GM18873 (cell line): Measurements from ENCODE around the gene GARNL3.

Source experiments
- ATAC-seq: cut with Tn5 transposase; IDR thresholded peaks from one replicate; pipeline ENCODE4 v1.9.1; 2021; ENCODE audit warnings: mild to moderate bottlenecking, moderate library complexity, moderate number of reproducible peaks; ENCODE audit not compliant: unreplicated experiment, low FRiP score

GARNL3 gene

DNA sequence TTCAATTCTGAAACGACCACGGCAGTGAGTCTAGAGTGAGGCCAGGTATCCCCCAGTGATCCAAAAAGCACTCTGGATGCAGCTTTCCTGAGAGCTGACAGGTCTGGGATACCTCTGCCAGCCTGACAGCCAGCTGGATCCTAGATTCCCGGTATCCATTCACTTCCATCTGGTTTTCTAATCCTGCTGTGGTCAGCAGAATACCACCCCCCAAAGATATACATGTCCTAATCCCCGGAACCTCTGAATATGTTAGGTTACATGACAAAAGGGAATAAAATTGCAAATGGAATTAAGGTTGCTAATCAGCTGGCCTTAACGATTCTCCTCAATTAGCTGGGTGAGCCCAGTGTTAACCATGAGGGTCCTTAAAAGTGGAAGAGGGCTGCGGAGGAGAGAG, 158.2 kb downstream of the GARNL3 start:
- ATAC-seq = no peak

DNA sequence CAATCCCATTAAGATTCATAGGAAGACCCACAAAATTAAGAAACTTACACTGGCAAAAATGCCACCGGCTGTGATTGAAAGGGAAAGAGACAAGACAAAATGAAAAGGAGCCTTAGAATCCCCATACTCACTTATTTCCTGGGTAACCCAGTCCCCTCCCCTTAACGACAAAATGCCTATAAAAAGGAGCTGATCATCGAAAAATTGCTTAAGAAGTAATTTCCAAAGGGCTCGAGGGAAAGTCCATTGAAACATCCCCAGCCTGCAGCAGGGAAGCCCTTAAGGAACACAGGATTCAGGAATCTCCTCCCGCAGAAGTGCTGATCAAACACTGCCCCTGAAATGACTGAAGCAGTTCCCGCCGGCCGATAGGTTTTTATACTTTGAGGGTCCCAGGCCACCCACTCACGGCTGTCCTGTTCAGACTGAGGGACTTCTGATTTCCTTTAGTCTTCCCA, 158.9 kb downstream of the GARNL3 start:
- no peak for ATAC-seq

DNA sequence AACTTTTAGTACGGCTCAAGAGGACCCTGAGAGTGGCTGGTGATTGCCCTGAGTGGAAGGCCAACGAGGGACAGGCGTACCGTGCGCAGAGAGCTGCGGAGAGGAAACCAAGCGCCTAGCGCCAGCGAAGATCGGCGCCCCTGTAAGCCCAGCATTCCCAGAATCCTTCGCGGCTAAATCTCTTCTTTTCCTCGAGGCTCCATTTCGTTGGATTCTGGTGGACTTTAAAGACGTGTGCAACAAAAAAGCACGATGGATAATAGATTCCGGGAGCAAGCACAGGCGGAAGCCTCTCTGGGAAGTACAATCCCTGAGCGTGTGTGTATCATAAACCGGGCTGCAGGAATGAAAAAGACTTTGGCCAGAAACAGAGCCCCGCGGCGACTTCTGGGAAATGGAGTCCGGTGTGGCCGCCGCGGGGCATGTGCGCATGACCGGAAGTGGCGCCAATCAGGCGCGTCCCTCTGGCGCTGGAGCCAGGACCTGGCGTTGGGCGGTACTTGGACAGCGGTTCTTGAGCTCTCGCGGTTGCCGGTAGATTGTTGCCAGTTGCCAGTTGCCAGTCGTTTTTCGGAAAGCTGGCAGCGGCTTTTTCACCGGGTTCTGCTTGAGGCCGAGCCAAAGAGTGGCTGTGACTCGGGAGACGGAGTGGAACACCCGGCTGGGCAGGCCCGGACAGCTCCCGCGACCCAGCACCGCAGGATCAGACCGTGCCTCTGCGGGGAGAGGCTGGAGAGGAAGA, 159.5 kb downstream of the GARNL3 start, which contains the start of gene ZNF79:
Gene ZNF79, plus strand, starts transcription at position 449 of the 742 bp plus-strand sequence. CDS start 406 bp downstream, outside the sequence.
- peak; percentile 75 for ATAC-seq

DNA sequence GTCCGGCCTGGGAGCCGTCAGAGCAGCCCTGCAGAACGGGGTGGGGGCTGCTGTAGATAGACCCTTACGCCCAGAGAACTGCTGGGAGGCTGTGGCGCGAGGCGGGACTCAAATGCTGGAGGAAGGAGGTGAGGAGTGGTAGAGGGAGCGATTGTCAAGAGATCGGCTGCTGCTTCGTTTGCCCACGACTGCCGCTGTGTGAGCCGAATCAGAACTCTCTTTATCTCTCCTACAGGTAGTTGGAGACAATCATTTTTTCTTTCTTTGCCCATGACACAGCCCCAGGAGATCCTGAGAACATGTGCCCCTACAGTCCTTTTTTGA, 160.1 kb downstream of the GARNL3 start:
- no peak for ATAC-seq

DNA sequence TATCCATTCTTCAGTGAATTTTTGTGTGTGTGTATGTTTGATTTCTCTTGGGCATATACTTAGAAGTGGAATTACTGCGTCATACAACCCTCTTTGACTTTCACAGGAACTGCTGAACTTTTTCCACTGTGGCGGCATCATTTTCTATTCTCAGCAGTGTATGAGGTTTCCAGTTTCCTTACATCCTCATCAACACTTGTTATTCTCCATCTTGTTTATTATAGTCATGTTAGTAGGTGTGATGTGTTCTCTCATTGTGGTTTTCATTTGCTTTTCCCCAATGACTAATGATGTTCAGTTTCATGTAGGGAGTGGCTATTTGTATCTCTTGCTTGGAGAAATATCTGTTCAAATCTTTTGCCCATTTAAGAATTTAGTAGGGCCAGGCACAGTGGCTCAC, 162.2 kb downstream of the GARNL3 start:
- ATAC-seq = no peak

DNA sequence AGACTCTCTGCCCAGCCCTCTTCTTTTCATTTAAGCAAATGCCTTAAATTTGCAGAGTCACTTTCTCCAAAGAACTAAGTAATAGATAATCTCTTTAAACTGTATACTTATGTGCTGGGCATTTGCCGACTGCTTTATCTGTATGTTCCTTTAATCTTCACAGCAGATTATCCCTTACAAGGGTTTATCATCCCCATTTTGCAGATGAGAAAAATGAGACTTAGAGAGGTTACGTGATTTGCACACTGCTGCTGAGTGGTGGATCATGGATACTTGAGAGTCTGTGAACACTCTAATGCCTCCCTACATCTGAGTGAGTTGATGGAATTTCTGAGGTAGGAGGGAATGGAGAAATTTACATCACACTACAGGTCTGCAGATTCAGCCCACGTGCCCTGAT, 163.8 kb downstream of the GARNL3 start:
- no peak for ATAC-seq

DNA sequence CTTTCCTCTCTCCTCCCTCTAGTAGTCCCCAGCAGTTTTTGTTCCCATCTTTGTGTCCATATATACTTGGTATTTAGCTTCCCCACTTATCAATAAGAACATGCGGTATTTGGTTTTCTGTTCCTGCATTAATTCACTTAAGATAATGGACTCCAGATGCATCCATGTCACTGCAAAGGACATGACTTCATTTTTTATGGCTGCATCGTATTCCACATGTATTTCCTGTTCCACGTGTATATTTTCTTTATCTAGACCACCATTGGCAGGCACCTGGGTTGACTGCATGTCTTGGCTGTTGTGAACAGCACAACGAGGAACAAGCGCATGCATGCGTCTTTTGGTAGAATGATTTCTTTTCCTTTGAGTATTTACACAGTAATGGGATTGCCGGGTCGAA, 165.8 kb downstream of the GARNL3 start:
- ATAC-seq = no peak

DNA sequence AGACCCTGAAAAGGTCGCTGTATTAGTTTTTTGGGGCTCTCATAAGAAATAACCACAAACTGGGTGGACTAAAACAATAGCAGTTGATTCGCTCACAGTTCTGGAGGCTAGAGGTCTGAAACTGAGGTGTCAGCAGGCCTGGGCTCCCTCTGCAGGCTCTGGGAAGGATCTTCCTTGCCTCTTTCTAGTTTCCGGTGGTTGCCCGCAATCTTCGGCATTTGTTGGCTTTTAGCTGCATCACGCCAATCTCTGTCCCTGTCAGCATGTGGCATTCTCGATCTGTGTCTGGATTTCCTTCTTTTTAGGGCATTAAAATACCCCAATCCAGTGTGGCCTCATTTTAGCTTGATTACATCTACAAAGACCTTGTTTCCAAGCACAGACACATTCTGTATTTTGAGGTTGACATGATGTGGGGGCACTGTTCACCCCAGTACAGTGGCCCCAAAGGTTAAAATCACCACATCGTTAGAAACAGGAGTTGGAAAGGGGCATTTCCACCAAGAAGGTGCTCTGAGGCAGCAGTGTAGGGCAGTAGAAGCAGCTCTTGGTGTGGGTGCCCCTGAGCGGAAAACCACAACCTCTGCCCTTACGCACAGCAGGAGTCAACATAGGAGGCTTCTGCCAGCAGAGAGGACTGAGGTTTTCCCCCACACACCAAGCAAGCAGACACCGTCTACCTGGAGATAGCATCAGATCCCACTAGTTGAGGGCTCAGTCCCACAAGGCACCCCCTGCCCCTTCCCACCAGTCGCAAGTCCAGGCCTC, 173.1 kb downstream of the GARNL3 start:
- ATAC-seq = no peak

DNA sequence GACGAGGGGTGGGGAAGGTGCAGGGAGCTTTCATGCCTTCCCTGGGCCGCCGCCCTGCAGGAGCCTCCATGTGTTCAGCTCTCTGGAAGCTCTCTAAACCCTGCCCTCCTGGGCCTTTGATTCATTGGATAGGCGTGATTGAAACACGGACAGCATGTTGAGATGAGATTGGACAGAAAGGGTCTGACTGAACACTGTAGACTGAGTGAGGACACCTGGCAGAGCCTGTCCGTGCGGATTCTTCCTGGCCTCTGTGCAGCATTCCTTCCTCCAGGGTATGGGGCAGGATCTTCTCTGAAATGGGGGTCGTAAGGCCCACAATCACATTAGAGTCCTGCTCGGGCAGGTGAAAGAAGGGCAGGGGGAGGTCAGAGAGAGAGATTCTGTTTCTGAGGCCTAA, 173.8 kb downstream of the GARNL3 start:
- no peak for ATAC-seq
